ENCODE results near the gene MGAT4C. TPM values are rescaled to one million over a fixed set of nuclear protein-coding genes. Genes with fewer than 3 reads are reported as not detected.
"Not testable (repeated sequence)": the region's sequence is repeated elsewhere in the genome, so short reads cannot be mapped to it uniquely, and the experiment has no call there.

The MGAT4C gene
- total RNA-seq, 1 donor from 2014 or later, result not detected

- H3K36me3 Mint-ChIP-seq (ENCODE audit: low read depth), result no peaks in the 10 kb centered on the region
- no peak overlapping the region for H3K4me3 Mint-ChIP-seq (ENCODE audit: low read depth)
- no peak for DNase-seq (ENCODE audit: low spot score)
- peaks cover 11% of the 10 kb centered on the region for H3K9me3 Mint-ChIP-seq
- no peaks in the 10 kb centered on the region for H3K4me1 Mint-ChIP-seq (ENCODE audit: low read depth)
- H3K27ac Mint-ChIP-seq, result no peak overlapping the region
- no peaks in the 10 kb centered on the region for H3K27me3 Mint-ChIP-seq (ENCODE audit: low read depth)
- intact Hi-C loops (cut with micrococcal nuclease), result no loop called here
These were observed 107.6 kb downstream of the MGAT4C start for GRCh38 chr12:86148612-86149011.

DNA sequence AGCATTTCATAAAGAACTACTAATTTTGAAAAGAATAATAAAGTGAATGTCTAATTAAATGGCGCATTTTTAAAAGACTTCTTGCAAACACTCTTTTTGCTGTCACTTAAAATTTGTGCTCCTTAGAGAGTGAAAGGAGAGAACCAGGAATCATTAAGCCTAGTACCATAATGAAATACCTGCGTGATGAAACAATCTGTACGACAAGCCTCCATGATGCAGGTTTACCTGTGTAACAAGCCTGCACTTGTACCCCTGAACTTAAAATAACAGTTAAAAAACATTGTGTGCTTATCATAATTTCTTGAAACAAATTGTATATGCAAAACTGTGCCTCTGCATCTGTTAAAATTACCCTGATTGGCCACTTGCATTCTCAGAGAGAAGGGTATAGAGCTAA is 108.1 kb downstream of the MGAT4C start:
- Mint-ChIP-seq H3K27me3 (ENCODE audit: low read depth) (no peaks in the 10 kb centered on the region), H3K36me3 (ENCODE audit: low read depth) (no peaks in the 10 kb centered on the region), H3K4me1 (ENCODE audit: low read depth) (no peaks in the 10 kb centered on the region), H3K4me3 (ENCODE audit: low read depth) (no peak overlapping the region), H3K27ac (no peak overlapping the region), H3K9me3 (peaks cover 14% of the 10 kb centered on the region)
- intact Hi-C loops (cut with micrococcal nuclease), result no loop called here
- no peak for DNase-seq (ENCODE audit: low spot score)

DNA sequence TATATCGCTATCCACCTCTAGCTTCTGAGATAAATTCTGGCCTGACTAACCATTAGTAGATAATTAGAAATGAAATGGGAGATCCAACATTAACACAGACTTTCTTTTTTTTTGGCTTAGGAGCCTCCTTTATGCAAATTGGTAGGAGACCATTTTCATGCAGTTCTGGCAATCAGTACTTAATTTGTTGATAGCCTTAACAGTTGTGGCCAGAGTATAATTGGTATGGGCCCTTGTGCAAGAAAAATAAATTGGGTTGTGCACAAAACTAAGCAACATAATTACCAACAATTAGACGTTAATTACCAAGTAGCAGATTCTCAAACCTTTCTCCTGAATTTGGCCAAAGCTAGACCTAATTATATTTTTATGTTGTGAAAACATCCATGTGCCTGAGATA is 111.0 kb downstream of the MGAT4C start:
- Mint-ChIP-seq H3K4me3 (ENCODE audit: low read depth) (no peak overlapping the region), H3K27ac (no peak overlapping the region), H3K36me3 (ENCODE audit: low read depth) (no peaks in the 10 kb centered on the region), H3K9me3 (peaks cover 4% of the 10 kb centered on the region), H3K4me1 (ENCODE audit: low read depth) (no peaks in the 10 kb centered on the region), H3K27me3 (ENCODE audit: low read depth) (no peaks in the 10 kb centered on the region)
- no peak for DNase-seq (ENCODE audit: low spot score)
- intact Hi-C loops (cut with micrococcal nuclease), result no loop called here

GRCh38 chr12:86143162-86143561 is 113.0 kb downstream of the MGAT4C start:
- H3K9me3 Mint-ChIP-seq, result peaks cover 5% of the 10 kb centered on the region
- intact Hi-C loops (cut with micrococcal nuclease), result no loop called here
- H3K27me3 Mint-ChIP-seq (ENCODE audit: low read depth), result no peaks in the 10 kb centered on the region
- no peaks in the 10 kb centered on the region for H3K36me3 Mint-ChIP-seq (ENCODE audit: low read depth)
- H3K4me1 Mint-ChIP-seq (ENCODE audit: low read depth), result no peaks in the 10 kb centered on the region
- no peak overlapping the region for H3K4me3 Mint-ChIP-seq (ENCODE audit: low read depth)
- no peak for DNase-seq (ENCODE audit: low spot score)
- no peak overlapping the region for H3K27ac Mint-ChIP-seq

GRCh38 chr12:86139671-86140070 is 116.5 kb downstream of the MGAT4C start:
- Mint-ChIP-seq H3K27ac (no peak overlapping the region), H3K9me3 (peaks cover 11% of the 10 kb centered on the region)
- intact Hi-C loops (cut with micrococcal nuclease), result no loop called here

DNA sequence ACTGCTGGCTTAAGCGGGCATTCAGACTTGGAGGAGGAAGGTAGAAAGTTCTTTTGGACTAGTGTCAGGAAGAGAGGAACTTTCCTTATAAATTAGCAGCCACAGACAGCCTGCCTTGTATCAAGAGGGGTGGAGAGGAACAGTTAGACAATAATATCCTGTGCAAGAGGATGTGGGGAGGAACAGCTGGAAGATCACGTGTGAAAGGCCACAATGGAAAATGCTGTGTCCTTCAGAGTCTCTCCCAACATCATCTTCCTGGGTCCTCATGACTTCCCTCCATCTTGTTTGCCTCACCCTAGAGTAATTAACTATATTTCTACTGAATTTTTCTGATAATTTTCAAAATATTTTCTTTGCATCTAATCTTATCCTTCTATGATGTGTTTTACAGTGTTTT is 117.4 kb downstream of the MGAT4C start:
- no peak for DNase-seq (ENCODE audit: low spot score)
- peaks cover 11% of the 10 kb centered on the region for H3K9me3 Mint-ChIP-seq
- H3K36me3 Mint-ChIP-seq (ENCODE audit: low read depth), result no peaks in the 10 kb centered on the region
- intact Hi-C loops (cut with micrococcal nuclease), result no loop called here
- no peak overlapping the region for H3K27ac Mint-ChIP-seq
- H3K4me1 Mint-ChIP-seq (ENCODE audit: low read depth), result no peaks in the 10 kb centered on the region
- no peak overlapping the region for H3K4me3 Mint-ChIP-seq (ENCODE audit: low read depth)
- no peaks in the 10 kb centered on the region for H3K27me3 Mint-ChIP-seq (ENCODE audit: low read depth)

More at GRCh38 chr12:86139671-86140070, 116.5 kb downstream of the MGAT4C start:
- no peak for DNase-seq (ENCODE audit: low spot score)
- no peaks in the 10 kb centered on the region for H3K27me3 Mint-ChIP-seq (ENCODE audit: low read depth)
- H3K4me3 Mint-ChIP-seq (ENCODE audit: low read depth), result no peak overlapping the region
- H3K36me3 Mint-ChIP-seq (ENCODE audit: low read depth), result no peaks in the 10 kb centered on the region
- H3K4me1 Mint-ChIP-seq (ENCODE audit: low read depth), result no peaks in the 10 kb centered on the region

GRCh38 chr12:86137936-86138335 is 118.3 kb downstream of the MGAT4C start:
- intact Hi-C loops (cut with micrococcal nuclease), result no loop called here
- no peak for DNase-seq (ENCODE audit: low spot score)
- Mint-ChIP-seq H3K9me3 (peaks cover 7% of the 10 kb centered on the region), H3K27me3 (ENCODE audit: low read depth) (no peaks in the 10 kb centered on the region), H3K4me3 (ENCODE audit: low read depth) (no peak overlapping the region), H3K36me3 (ENCODE audit: low read depth) (no peaks in the 10 kb centered on the region), H3K27ac (no peak overlapping the region), H3K4me1 (ENCODE audit: low read depth) (no peaks in the 10 kb centered on the region)

DNA sequence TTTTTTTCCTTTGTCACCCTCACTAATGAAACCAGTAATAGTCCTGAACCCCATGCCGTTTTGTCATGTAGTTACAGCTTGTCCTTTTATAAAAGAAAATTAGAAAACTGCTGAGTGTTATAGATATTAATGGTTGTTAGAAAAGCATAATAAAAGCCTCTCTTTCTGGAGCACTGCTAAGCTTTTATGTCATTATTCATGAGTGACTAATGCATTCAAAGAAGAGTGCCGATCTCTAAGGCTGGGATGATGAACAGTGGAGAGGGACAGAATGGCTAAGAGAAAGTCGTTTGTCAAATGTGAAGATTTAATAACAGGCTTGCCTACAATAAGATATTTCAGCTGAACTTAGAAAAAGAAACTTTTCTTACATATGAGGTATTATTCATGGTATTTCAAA is 121.6 kb downstream of the MGAT4C start:
- H3K4me3 Mint-ChIP-seq (ENCODE audit: low read depth), result no peak overlapping the region
- H3K27ac Mint-ChIP-seq, result no peak overlapping the region
- H3K36me3 Mint-ChIP-seq (ENCODE audit: low read depth), result no peaks in the 10 kb centered on the region
- intact Hi-C loops (cut with micrococcal nuclease), result no loop called here
- no peak for DNase-seq (ENCODE audit: low spot score)
- H3K9me3 Mint-ChIP-seq, result peaks cover 7% of the 10 kb centered on the region
- H3K27me3 Mint-ChIP-seq (ENCODE audit: low read depth), result no peaks in the 10 kb centered on the region
- H3K4me1 Mint-ChIP-seq (ENCODE audit: low read depth), result no peaks in the 10 kb centered on the region

- H3K4me3 Mint-ChIP-seq (ENCODE audit: low read depth); H3K4me1 Mint-ChIP-seq (ENCODE audit: low read depth); DNase-seq (ENCODE audit: low spot score); H3K27ac Mint-ChIP-seq; intact Hi-C loops (cut with micrococcal nuclease); H3K27me3 Mint-ChIP-seq (ENCODE audit: low read depth); H3K9me3 Mint-ChIP-seq; H3K36me3 Mint-ChIP-seq (ENCODE audit: low read depth): not testable (repeated sequence)
These were observed 129.3 kb downstream of the MGAT4C start for GRCh38 chr12:86126900-86127299.

- intact Hi-C loops (cut with micrococcal nuclease), result no loop called here
- no peak overlapping the region for H3K4me3 Mint-ChIP-seq (ENCODE audit: low read depth)
- no peaks in the 10 kb centered on the region for H3K27me3 Mint-ChIP-seq (ENCODE audit: low read depth)
- no peaks in the 10 kb centered on the region for H3K36me3 Mint-ChIP-seq (ENCODE audit: low read depth)
- DNase-seq (ENCODE audit: low spot score), result no peak
- H3K9me3 Mint-ChIP-seq, result no peaks in the 10 kb centered on the region
- H3K27ac Mint-ChIP-seq, result no peak overlapping the region
- H3K4me1 Mint-ChIP-seq (ENCODE audit: low read depth), result no peaks in the 10 kb centered on the region
These were observed 133.2 kb downstream of the MGAT4C start for GRCh38 chr12:86122846-86123468.

GRCh38 chr12:86118161-86118560 is 138.0 kb downstream of the MGAT4C start:
- Mint-ChIP-seq H3K9me3 (no peaks in the 10 kb centered on the region), H3K27ac (no peak overlapping the region), H3K27me3 (ENCODE audit: low read depth) (no peaks in the 10 kb centered on the region), H3K36me3 (ENCODE audit: low read depth) (no peaks in the 10 kb centered on the region), H3K4me3 (ENCODE audit: low read depth) (no peak overlapping the region), H3K4me1 (ENCODE audit: low read depth) (no peaks in the 10 kb centered on the region)
- DNase-seq (ENCODE audit: low spot score), result no peak
- intact Hi-C loops (cut with micrococcal nuclease), result no loop called here

- intact Hi-C loops (cut with micrococcal nuclease), result no loop called here
- Mint-ChIP-seq H3K4me3 (ENCODE audit: low read depth) (no peak overlapping the region), H3K4me1 (ENCODE audit: low read depth) (no peaks in the 10 kb centered on the region), H3K27ac (no peak overlapping the region), H3K27me3 (ENCODE audit: low read depth) (no peaks in the 10 kb centered on the region), H3K36me3 (ENCODE audit: low read depth) (no peaks in the 10 kb centered on the region), H3K9me3 (no peaks in the 10 kb centered on the region)
- no peak for DNase-seq (ENCODE audit: low spot score)
These were observed 138.5 kb downstream of the MGAT4C start for GRCh38 chr12:86117711-86118110.

DNA sequence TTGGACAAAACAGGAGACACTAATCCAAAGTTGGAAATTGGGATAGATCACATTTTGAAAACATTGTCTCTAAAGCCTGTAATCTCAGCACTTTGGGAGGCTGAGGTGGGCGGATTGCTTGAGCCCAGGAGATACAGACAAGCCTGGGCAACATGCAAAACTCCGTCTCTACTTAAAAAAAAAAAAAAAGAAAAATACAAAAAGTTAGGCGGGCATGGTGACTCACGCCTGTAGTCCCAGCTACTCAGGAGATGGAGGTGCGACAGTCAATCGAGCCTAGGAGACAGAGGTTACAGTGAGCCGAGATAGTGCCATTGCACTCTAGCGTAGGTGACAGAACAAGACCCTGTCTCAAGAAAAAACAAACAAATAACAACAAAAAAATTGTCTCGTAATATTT is 152.1 kb downstream of the MGAT4C start:
- DNase-seq (ENCODE audit: low spot score), result no peak
- H3K36me3 Mint-ChIP-seq (ENCODE audit: low read depth), result no peaks in the 10 kb centered on the region
- H3K4me1 Mint-ChIP-seq (ENCODE audit: low read depth), result no peaks in the 10 kb centered on the region
- no peaks in the 10 kb centered on the region for H3K9me3 Mint-ChIP-seq
- no peak overlapping the region for H3K4me3 Mint-ChIP-seq (ENCODE audit: low read depth)
- no peak overlapping the region for H3K27ac Mint-ChIP-seq
- no peaks in the 10 kb centered on the region for H3K27me3 Mint-ChIP-seq (ENCODE audit: low read depth)
- intact Hi-C loops (cut with micrococcal nuclease), result no loop called here

- Mint-ChIP-seq H3K4me3 (ENCODE audit: low read depth) (no peak overlapping the region), H3K27ac (no peak overlapping the region), H3K4me1 (ENCODE audit: low read depth) (no peaks in the 10 kb centered on the region), H3K9me3 (no peaks in the 10 kb centered on the region), H3K27me3 (ENCODE audit: low read depth) (no peaks in the 10 kb centered on the region), H3K36me3 (ENCODE audit: low read depth) (no peaks in the 10 kb centered on the region)
- DNase-seq (ENCODE audit: low spot score), result no peak
- intact Hi-C loops (cut with micrococcal nuclease), result no loop called here
These were observed 159.0 kb downstream of the MGAT4C start for GRCh38 chr12:86097161-86097560.

All from activated T-helper 2 cell treated with anti-CD3 and anti-CD28 coated beads, Interferon-gamma antibody, Interleukin-2, Interleukin-4, amounts not matched to agents 10 μg/mL and 5 μg/mL and 100 μg/mL, durations not matched to agents 14 hours and 24 hours and 36 hours (primary cell).